Psoas muscle (tissue), 8 donors: ENCODE measurements around the gene ITGAD. TPM values are rescaled to one million over a fixed set of nuclear protein-coding genes. Genes with fewer than 3 reads are reported as not detected.
"Not testable (repeated sequence)": the region's sequence is repeated elsewhere in the genome, so short reads cannot be mapped to it uniquely, and the experiment has no call there.

Source experiments
- ATAC-seq, 4 donors: fragments of 200-7000 bp; cut with Tn5 transposase; one replicate each; pipeline ENCODE4 v1.9.1; 2020; ENCODE audit warnings: moderate library complexity in 3 of 4, mild to moderate bottlenecking in 2 of 4
- DNase-seq, 2 donors: peaks; one replicate each; pipeline ENCODE4 v3.0.0-alpha.2; 2020
- H3K27ac ChIP-seq: fragments of 200-600 bp; one replicate; pipeline ENCODE4 v1.8.0; 2022
- H3K27me3 ChIP-seq, 3 donors: fragments of 200-600 bp in 1 of 3; one replicate each; pipeline versions ENCODE4 v1.6.1 to v1.8.0; 2013 to 2022; ENCODE audit warnings: low read length in 2 of 3, mild to moderate bottlenecking in 2 of 3, moderate library complexity in 1 of 3; ENCODE audit not compliant: insufficient read depth in 3 of 3
- H3K36me3 ChIP-seq, 2 donors: fragments of 200-600 bp in 1 of 2; one replicate each; pipeline versions ENCODE4 v1.6.1 to v1.8.0; 2013 to 2022; ENCODE audit warnings: low read depth in 1 of 2, mild to moderate bottlenecking in 1 of 2, moderate library complexity in 1 of 2; ENCODE audit not compliant: insufficient read depth in 1 of 2
- H3K4me1 ChIP-seq: fragments of 200-600 bp; one replicate; pipeline ENCODE4 v1.8.0; 2022
- H3K4me3 ChIP-seq: fragments of 200-600 bp; one replicate; pipeline ENCODE4 v1.8.0; 2022; ENCODE audit warnings: mild to moderate bottlenecking
- H3K9me3 ChIP-seq: fragments of 200-600 bp; one replicate; pipeline ENCODE4 v1.8.0; 2022
- WGBS, 3 donors: extraction: QIAGEN DNeasy Blood & Tissue Kit; methylation state at CpG; one replicate each; pipeline versions ENCODE4 v1.1.6 to v1.1.7; 2013; 5-methylcytosine and 5-hydroxymethylcytosine counted together
- intact Hi-C, 2 donors: fragments of 100-400 bp; cut with DNase I; formaldehyde crosslinking; loops; one replicate each; pipeline versions ENCODE4 v1.11.0 to v1.14.2; 2022
- polyA plus RNA-seq, 3 donors: library from polyadenylated mRNA; stranded (reverse); fragments of 200-250 nt; gene quantifications; one replicate each; pipeline ENCODE4 v1.2.3, GENCODE V29; 2013
- total RNA-seq, 4 donors: library from RNA; stranded (reverse); fragmentation: NEBNext Ultra II Directional in 2 of 4; extraction: Animal tissue kit (Norgen Biotek cat#: 25700) in 2 of 4; gene quantifications; one replicate each; pipeline versions ENCODE4 v1.2.1 to v1.2.4, GENCODE V29; 2021 to 2023
- TF ChIP-seq, protein P1 (sequence below): fragments of 200-600 bp; IDR thresholded peaks from one replicate; pipeline ENCODE4 v1.8.0; 2022; ENCODE audit warnings: antibody characterized with exemption
- donor health status: healthy with polysubstance abuse.
- donor health status: DM: no; HTN: no; CAD: no; lungs with moderate emphysema.
- donor health status: Bipolar disorder and iron deficiency.
- donor health status: healthy.
- donor health status: DM: yes; HTN: yes; CAD: no.
- donor health status: DM: no; HTN: no; CAD: no.
- donor health status: DM: no; HTN: no; CAD: no.
- donor health status: DM: yes; HTN: yes; CAD: no.

The ITGAD gene
- total and polyA plus RNA-seq, 7 donors = 0.01 to 0.42 (median 0.06) TPM; not detected in 3

DNA sequence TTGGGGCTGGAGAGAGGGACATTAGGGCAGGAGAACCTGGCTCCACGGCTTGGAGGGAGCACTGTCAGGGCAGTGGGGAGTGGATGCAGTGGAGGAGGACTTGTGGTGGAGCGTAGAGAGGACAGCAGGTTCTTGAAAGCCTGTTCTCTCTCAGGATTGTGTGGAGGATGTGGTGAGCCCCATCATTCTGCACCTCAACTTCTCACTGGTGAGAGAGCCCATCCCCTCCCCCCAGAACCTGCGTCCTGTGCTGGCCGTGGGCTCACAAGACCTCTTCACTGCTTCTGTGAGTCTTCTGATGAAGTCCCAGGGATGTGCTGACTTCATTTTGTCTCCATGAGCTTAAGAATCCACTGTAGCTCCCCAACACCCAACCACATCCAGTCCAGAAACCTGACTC is 21.6 kb downstream of the ITGAD start:
- Histone ChIP-seq H3K4me1 (no peaks in the 10 kb centered on the region), H3K27me3 (no peaks in the 10 kb centered on the region), H3K27ac (no peak overlapping the region), H3K4me3 (no peak overlapping the region), H3K9me3 (no peaks in the 10 kb centered on the region), H3K36me3 (no peaks in the 10 kb centered on the region)
- TF ChIP-seq, protein P1, sequence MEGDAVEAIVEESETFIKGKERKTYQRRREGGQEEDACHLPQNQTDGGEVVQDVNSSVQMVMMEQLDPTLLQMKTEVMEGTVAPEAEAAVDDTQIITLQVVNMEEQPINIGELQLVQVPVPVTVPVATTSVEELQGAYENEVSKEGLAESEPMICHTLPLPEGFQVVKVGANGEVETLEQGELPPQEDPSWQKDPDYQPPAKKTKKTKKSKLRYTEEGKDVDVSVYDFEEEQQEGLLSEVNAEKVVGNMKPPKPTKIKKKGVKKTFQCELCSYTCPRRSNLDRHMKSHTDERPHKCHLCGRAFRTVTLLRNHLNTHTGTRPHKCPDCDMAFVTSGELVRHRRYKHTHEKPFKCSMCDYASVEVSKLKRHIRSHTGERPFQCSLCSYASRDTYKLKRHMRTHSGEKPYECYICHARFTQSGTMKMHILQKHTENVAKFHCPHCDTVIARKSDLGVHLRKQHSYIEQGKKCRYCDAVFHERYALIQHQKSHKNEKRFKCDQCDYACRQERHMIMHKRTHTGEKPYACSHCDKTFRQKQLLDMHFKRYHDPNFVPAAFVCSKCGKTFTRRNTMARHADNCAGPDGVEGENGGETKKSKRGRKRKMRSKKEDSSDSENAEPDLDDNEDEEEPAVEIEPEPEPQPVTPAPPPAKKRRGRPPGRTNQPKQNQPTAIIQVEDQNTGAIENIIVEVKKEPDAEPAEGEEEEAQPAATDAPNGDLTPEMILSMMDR = no peak
- intact Hi-C loops = no loop called here
- peak in 1 of 2 donors; percentile 20 for DNase-seq
- ATAC-seq = peak in 1 of 4 donors; percentile 8
- 67 to 85% (median 70%) methylated on average over 4 of the region's 4 CpGs for WGBS, 3 donors

DNA sequence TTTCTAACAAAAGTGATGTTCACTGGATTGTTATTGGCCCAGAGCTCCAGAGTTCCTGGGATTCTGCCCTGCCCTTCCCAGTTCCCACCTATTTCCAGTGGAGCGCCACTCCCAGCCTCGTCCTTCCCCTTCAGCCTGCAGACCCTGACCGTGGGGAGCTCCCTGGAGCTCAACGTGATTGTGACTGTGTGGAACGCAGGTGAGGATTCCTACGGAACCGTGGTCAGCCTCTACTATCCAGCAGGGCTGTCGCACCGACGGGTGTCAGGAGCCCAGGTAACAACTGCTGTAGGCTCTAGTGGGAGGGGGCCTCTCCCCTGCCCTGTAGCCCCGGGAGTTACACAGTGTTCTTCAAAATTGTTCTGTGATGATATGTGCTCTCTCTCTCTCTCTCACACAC is 23.2 kb downstream of the ITGAD start:
- 78 to 81% (median 79%) methylated on average over 11 of the region's 11 CpGs for WGBS, 3 donors
- intact Hi-C loops = no loop called here

DNA sequence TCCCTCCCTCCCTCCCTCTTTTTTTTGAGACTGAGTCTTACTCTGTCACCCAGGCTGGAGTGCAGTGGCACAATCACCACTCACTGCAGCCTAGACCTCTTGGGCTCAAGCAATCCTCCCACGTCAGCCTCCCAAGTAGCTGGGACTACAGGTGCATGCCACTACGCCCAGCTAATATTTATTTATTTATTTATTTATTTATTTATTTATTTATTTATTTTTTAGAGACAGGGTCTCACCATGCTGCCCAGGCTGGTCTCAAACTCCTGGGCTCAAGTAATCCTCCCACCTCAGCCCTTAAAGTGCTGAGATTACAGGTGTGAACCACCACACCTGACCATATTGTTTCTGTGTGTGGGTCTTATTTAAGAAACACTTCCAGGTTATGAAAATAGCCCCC is 23.9 kb downstream of the ITGAD start:
- H3K27ac ChIP-seq, H3K27me3 ChIP-seq, H3K36me3 ChIP-seq, ATAC-seq, intact Hi-C loops, DNase-seq, H3K4me3 ChIP-seq, H3K4me1 ChIP-seq, H3K9me3 ChIP-seq: not testable (repeated sequence)
- 80 to 92% (median 84%) methylated on average over 2 of the region's 2 CpGs for WGBS, 3 donors

More for the DNA sequence above, 23.2 kb downstream of the ITGAD start:
- DNase-seq (peak in 1 of 2 donors; percentile 29), ATAC-seq (no peak)
- no peaks in the 10 kb centered on the region for H3K27me3 ChIP-seq
- H3K27ac ChIP-seq = no peak overlapping the region
- no peak overlapping the region for H3K4me3 ChIP-seq
- H3K9me3 ChIP-seq = no peaks in the 10 kb centered on the region
- no peaks in the 10 kb centered on the region for H3K36me3 ChIP-seq
- no peaks in the 10 kb centered on the region for H3K4me1 ChIP-seq
- TF ChIP-seq, protein P1 = no peak

DNA sequence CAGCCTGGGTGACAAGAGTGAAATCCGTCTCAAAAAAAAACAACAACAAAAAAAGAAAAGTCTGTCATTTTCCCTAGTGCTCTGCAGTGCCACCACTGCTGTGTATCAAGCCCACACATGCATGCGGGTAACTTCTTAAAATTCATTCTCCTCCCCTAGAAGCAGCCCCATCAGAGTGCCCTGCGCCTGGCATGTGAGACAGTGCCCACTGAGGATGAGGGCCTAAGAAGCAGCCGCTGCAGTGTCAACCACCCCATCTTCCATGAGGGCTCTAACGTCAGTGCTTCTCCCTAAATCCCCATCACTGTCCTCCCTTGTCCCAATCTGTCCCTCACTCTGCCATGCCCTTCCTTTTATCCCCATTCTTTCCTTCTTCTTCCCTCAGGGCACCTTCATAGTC is 24.8 kb downstream of the ITGAD start:
- no peaks in the 10 kb centered on the region for H3K36me3 ChIP-seq
- TF ChIP-seq, protein P1 = no peak
- H3K4me3 ChIP-seq = no peak overlapping the region
- no peak overlapping the region for H3K27ac ChIP-seq
- 88 to 90% (median 89%) methylated on average over 5 of the region's 5 CpGs for WGBS, 3 donors
- no peaks in the 10 kb centered on the region for H3K4me1 ChIP-seq
- DNase-seq = peak in 1 of 2 donors; percentile 6
- H3K27me3 ChIP-seq = no peaks in the 10 kb centered on the region
- no peak for ATAC-seq
- no peaks in the 10 kb centered on the region for H3K9me3 ChIP-seq
- intact Hi-C loops = no loop called here

DNA sequence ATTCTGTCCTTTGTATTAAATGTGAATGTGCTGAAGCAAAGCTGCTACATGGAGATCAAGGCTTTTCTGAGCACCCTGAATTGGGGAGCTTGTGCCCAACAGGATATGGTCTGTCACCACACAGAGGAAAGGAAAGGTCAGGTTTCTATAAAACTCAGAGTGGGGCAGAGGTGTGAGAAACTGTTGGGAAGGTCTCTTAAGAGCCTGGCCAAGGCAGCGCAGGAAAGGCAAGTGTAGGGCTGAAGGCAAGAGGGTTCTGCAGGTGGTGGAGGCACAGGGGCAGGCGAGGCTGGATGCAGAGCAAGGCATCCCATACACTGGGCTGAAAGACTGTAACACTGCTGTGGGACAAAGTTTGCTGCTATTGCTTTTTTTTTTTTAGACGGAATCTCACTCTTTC is 26.9 kb downstream of the ITGAD start:
- DNase-seq = no peak
- TF ChIP-seq, protein P1 = no peak
- Histone ChIP-seq H3K4me1 (no peaks in the 10 kb centered on the region), H3K27ac (no peak overlapping the region), H3K4me3 (no peak overlapping the region), H3K36me3 (no peaks in the 10 kb centered on the region), H3K9me3 (no peaks in the 10 kb centered on the region), H3K27me3 (no peaks in the 10 kb centered on the region)
- WGBS, 3 donors = 59 to 71% (median 67%) methylated on average over 3 of the region's 3 CpGs
- intact Hi-C loops = loop anchor here in 1 of 2 donors (5.0 kb wide), 1 partner anchor 203 kb away; the partner anchor contains the start of gene PYDC1
- no peak for ATAC-seq
